Thyroid gland (tissue), 4 donors: ENCODE measurements around the gene HNRNPA3.

Experiments used
- CTCF ChIP-seq, 6 experiments: fragments of 200-600 bp in 3 of 6; fragments of 450-650 bp in 3 of 6; sonication (generic) in 3 of 6; IDR thresholded peaks; one replicate each; pipeline ENCODE4 v1.5.1; 2016 to 2019; ENCODE audit warnings: antibody characterized with exemption in 6 of 6, mild to moderate bottlenecking in 2 of 6, inconsistent platforms in 1 of 6, moderate library complexity in 1 of 6
- POLR2A ChIP-seq, 2 donors: fragments of 450-650 bp; IDR thresholded peaks; one replicate each; pipeline ENCODE4 v1.6.1; 2017; ENCODE audit warnings: antibody characterized with exemption in 2 of 2, mild to moderate bottlenecking in 2 of 2, moderate library complexity in 1 of 2

GRCh38 chr2:177260379-177260778 is 47.8 kb downstream of the HNRNPA3 start:
- TF ChIP-seq CTCF (IDR thresholded peaks at IDR 0.05) (no peak), POLR2A (IDR thresholded peaks at IDR 0.05) (no peak)
